Activated CD4-positive, CD25-positive, alpha-beta regulatory T cell treated with anti-CD3 and anti-CD28 coated beads, Interleukin-2, amount 50 U/mL, for 24 hours (primary cell): ENCODE data around the gene CD70.
"Not testable (repeated sequence)": the region's sequence is repeated elsewhere in the genome, so short reads cannot be mapped to it uniquely, and the experiment has no call there.

Source experiments
- ATAC-seq, 2 donors: fragments of 150-1000 bp; cut with Tn5 transposase; one replicate each; pipeline ENCODE4 v1.10.0; 2021; ENCODE audit warnings: mild to moderate bottlenecking in 1 of 2, moderate library complexity in 1 of 2

Gene CD70

DNA sequence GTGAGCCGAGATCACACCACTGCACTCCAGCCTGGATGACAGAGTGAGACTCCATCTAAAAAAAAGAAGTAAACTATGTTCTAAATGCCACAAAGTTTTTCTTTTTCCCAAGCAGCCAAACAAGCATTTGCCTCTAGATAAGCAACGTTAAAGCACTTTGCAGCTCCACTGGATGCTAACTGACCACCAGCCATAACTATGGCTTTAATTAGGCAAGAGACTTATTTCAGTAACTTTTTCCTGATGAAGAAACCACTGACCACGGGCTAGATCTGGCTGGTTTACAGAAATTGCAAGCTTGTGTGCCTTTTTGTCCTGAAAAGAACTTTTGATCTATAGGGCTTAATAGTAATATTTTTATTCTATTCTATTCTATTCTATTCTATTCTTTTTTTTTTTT is 22.1 kb downstream of the CD70 start:
- no peak for ATAC-seq

DNA sequence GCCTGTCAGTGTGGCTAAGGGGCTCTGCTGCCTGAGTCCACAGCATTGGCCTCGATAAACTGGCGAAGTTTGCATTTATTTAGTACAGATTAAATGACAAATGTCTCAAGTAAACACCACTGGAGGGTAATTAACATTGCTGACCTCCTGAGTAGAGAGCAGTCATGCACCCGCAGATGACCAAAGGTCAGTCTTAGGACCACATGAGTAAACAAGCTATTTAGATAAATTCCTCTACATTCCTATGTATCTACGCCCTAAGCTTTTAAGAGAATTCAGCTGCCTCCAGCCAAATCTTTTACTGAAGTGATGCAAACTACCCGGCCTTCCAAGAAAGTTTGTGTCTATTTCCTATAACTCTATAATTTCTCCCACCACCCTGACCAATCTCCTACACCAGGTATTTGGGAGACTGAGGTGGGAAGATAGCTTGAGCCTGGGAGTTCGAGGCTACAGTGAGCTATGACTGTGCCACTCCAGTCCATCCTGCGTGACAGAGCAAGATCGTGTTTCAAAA is 22.9 kb downstream of the CD70 start:
- ATAC-seq: no peak

DNA sequence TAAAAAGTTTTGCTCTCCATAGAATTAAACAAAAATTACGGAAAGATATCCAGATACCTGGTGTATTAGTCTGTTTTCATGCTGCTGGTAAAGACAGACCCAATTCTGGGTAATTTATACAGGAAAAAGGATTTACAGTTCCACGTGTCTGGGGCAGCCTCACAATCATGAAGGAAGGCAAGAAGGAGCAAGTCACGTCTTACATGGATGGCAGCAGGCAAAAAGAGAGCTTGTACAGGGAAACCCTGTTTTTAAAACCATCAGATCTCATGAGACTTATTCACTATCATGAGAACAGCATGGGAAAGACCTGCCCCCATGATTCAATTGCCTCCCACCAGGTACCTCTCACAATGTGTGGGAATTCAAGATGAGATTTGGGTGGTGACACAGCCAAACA is 24.2 kb downstream of the CD70 start:
- not testable (repeated sequence) for ATAC-seq

DNA sequence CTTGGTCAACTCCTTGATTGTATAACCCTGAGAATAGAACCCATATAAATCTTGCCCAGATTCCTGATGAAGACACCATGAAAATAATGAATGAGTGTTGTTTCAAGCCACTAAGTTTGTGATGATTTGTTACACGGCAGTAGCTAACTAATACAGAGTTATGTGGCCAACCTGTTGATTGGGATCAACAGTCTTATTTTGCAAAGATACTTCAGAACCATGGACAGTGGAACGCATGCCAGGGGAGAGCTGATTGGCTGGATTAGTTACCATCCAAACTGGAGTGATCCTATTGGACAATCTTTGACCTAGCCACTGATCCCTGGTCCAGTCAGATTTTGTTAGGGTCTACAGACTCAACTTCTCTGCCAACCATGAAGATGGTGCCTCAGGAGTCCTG is 26.6 kb downstream of the CD70 start:
- ATAC-seq: no peak

DNA sequence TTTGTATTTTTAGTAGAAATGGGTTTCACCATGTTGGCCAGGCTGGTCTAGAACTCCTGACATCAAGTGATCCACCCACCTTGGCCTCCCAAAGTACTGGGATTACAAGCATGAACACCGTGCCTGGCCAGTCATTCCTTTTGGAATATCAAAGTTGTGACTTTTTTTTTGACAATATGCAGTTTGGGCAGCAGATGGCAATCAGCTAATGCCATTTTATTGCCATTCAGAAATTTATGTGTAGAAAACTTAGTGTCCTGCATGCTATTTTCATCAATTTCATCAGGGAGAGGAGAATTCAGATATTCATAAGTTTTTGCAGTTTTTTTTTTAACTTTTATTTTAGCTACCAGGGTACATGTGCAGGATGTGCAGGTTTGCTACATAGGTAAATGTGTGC is 28.5 kb downstream of the CD70 start:
- not testable (repeated sequence) for ATAC-seq

DNA sequence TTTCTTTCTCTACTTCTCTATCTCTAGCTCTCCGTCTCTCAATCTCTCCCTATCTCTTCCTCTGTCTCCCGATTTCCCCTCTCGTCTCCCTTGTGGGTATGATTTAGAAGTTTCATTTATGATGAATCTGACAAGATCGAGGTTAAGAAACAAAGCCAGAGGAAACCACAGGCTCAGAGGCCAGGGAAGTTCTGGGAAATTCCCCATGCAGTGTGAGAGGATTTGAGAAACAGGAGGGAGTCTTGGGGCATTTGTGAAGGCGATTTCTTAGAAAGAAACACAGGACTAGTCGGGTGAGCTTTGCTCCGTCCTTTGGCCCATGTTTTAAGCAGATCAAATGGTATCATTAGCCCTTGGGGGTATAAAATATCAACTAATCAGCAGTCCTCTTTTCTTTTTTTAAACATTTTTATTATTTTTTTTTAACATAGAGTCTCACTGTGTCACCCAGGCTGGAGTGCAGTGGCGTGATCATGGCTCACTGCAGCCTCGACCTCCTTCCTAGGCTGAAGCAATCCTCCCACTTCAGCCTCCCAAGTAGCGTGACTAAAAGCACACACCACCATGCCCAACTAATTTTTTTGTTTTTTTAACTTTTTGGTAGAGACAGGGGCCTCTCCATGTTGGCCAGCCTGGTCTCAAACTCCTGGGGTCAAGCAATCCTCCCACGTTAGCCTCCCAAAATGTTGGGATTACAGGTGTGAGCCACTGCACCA is 34.3 kb downstream of the CD70 start:
- no peak for ATAC-seq

DNA sequence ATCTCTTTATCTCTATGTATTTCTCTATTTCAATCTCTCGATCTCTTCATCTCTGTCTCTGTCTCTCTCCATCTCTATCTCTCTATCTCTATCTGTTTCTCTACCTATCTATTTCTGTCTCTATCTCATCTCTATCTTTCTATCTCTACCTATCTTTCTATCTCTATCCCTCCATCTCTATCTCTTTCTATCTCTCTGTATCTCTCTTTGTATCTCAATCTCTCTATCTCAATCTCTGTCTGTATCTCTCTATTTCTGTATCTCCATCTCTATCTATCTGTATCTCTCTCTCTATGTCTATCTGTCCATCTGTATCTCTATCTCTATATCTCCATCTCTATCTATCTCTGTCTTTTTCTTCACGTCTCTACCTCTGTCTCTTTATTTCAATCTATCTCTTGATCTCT is 34.9 kb downstream of the CD70 start:
- ATAC-seq: no peak

DNA sequence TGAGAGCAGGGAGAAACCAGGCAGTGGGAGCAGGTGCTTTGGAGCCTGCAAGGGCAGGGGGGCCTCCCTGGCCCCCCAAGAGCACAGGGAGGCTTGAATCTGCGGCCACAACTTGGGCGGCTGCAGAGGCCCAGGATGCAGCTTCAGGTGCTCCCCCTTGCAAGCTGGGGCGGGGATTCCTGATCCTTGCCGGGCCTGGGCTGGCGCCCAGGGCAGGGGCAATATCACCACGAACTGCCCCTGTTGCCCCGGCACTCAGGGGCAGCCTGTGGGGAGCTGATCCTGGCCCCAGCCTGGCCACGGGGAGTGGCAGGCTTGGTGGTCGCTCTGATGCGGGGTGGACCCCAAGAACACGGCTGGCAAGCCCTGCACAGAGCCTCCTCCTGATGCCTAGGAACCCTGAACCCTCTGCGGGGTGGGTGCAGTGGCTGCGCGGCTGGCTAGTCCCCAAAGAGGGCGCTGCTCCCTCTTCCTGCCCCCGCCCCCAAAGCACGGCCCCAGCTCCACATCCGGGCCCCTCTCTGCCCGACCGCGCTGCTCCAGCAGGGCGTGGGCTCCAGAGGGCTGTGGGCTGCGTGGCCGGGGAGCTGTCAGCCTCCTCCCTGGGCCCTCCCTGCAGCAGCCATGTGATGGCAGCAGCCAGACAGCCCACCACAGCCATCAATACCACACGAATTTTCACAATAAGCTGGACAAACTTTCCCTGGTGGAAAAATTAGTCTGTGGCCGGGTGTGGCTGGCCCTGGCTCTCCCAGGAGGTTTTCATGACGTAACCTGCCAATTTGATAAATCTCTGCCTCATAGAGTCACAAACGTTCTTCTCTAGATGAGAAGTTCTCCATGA is 39.1 kb downstream of the CD70 start:
- ATAC-seq: peak; percentile 86 to 92

DNA sequence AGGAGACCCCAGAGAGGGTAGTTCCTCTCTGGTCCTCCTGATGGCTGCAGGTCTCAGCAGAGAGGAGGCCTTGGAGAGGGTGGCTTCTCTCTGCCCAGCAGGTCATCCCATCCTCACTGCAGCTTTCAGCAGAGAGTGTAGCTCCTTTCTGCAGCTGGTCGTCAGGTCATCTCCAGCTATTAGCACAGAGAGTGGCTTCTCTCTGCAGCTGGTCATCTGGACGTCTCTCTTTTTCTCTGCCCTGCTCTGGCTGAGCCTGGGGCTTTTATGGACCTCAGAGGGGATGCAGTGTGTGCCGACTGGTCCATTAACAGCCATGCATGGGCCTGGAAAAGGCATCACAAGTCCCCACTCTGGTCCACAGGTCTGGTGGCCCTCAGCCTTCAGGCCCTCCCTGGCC is 39.9 kb downstream of the CD70 start:
- ATAC-seq: no peak

DNA sequence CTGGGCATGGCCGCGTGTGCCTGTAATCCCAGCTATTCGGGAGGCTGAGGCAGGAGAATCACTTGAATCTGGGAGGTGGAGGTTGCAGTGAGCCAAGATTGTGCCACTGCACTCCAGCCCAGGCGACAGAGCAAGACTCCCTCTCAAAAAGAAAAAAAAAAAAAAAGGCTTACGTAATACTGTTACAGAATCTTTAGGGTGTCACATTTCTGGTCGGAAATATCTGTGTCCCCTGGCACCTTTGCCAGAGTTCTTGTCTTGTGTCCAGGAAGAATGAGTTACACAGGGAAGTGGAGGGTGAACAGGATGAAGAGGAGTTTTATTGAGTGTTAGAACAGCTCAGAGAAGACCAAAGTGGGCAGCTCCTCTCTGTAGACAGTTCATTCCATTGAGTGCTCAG is 40.3 kb downstream of the CD70 start:
- ATAC-seq: not testable (repeated sequence)

DNA sequence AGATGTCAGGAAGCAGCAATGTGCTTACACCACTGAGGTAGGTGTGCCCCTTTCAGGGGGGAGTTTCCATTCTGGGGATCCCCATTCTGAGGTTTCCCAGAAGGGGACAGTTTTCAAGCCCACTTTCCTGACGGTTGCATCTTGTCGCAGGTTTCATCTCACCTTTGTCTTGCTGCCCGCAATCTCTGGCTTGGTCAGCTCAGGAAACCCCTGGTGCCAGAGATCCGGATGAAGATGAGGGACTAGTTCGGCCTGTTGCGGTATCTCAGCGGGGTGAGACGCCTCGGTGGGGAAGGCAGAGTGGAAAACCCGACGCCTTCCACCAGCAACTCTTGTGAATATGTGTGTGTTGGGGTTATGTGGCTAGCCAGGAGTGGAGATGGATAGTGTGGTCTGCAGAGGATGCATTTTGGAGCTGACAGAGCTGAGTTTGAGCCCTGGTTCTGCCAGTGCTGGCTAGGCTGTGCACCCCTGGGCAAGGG is 47.0 kb downstream of the CD70 start:
- ATAC-seq: peak in 1 of 2 donors; percentile 30

DNA sequence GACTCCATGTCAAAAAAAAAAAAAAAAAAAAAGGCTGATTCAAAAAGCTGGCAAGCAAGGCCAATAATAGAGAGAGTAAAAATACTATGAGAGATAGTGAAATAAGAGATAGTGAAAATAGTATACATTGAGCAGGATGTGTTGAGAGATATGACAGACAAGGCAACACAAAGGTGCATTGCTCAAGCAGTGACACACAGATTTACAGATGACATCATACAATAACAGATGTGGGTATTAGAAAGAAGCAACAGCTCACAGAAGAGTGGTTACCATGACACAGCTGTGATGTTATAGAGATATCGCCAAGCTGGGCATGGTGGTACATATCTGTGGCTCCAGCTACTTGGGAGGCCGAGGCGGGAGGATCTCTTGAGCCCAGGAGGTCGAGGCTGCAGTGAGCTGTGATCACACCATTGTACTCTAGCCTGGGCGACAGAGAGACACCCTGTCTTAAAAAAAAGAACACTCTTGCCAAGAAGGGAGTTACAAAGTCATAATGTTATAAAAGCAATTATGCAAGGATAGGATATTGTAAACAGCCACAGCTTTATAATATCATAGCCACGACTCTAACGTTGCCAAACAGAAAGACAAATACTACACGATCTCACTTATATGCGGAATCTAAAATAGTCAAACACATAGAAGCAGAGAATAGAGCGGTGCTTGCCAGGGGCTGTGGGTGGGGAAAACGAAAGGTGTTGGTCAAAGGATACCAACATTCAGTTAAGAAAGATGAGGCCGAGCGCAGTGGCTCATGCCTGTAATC is 49.8 kb downstream of the CD70 start:
- ATAC-seq: peak in 1 of 2 donors; percentile 30

DNA sequence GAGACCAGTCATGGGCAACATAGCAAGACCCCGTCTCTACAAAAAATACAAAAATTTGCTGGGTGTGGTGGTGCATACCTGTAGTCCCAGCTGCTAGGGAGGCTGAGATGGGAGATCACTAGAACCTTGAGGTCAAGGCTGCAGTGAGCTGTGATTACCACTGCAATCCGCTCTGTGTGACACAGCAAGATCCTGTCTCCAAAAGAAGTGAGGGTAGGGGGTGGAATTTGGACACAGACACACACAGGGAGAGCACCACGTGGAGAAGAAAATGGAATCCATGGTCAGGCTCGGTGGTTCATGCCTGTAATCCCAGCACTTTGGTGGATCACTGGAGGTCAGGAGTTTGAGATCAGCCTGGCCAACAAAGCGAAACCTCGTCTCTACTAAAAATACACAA is 51.4 kb downstream of the CD70 start:
- ATAC-seq: no peak
